ENCODE results near the gene RNASE11.

GRCh38 chr14:20557212-20557542, 30.6 kb downstream of the RNASE11 start:
- TF ChIP-seq ZNF274 (IDR thresholded peaks at IDR 0.05; ENCODE audit: insufficient read depth, insufficient read length): no peak
- no peak for TF ChIP-seq FOXM1 (IDR thresholded peaks at IDR 0.05; ENCODE audit: low read depth, low read length)
- no peak for TF ChIP-seq EP300 (IDR thresholded peaks at IDR 0.05; ENCODE audit: borderline replicate concordance in 1 of 2, control insufficient read depth in 1 of 2, low read depth in 2 of 2, low read length in 2 of 2)
- TF ChIP-seq SRF (IDR thresholded peaks at IDR 0.05; ENCODE audit: low read depth in 2 of 2, low read length in 2 of 2): no peak
- no peak for TF ChIP-seq CTCF (IDR thresholded peaks at IDR 0.05 in 2 of 3, conservative IDR thresholded peaks at IDR 0.05 in 1 of 3; ENCODE audit: control insufficient read depth in 2 of 3, extremely low read depth in 1 of 3, insufficient read depth in 1 of 3, low read depth in 3 of 3, low read length in 3 of 3)
- TF ChIP-seq GABPA (IDR thresholded peaks at IDR 0.05; ENCODE audit: low read depth): no peak
- no peak for TF ChIP-seq RFX5 (IDR thresholded peaks at IDR 0.05; ENCODE audit: low read depth, low read length)
- TF ChIP-seq POLR2AphosphoS5 (IDR thresholded peaks at IDR 0.05; ENCODE audit: low read length): no peak
- no peak for TF ChIP-seq REST (IDR thresholded peaks at IDR 0.05; ENCODE audit: low read depth, low read length)
- TF ChIP-seq POLR2A (IDR thresholded peaks at IDR 0.05; ENCODE audit: low read depth, low read length): no peak
- TF ChIP-seq EZH2 (IDR thresholded peaks at IDR 0.05; ENCODE audit: borderline replicate concordance, control insufficient read depth, low read depth, low read length): no peak
